NCI-H524 (cell line): Measurements from ENCODE around the gene AGBL4.

Source experiments
- DNase-seq, 2 experiments: peaks; one replicate each; lab custom pipeline; 2025; lab: John Stamatoyannopoulos, UW

AGBL4 gene

GRCh38 chr1:48767975-48768510 is 1255.7 kb downstream of the AGBL4 start:
- DNase-seq, result no peak

GRCh38 chr1:48765335-48765734 is 1258.4 kb downstream of the AGBL4 start:
- DNase-seq, result no peak

GRCh38 chr1:48761986-48762385 is 1261.8 kb downstream of the AGBL4 start:
- no peak for DNase-seq

GRCh38 chr1:48761411-48761810 is 1262.3 kb downstream of the AGBL4 start:
- DNase-seq, result no peak

- no peak for DNase-seq
Observed at GRCh38 chr1:48760857-48761256, 1262.9 kb downstream of the AGBL4 start.

- DNase-seq, result no peak
Observed at GRCh38 chr1:48758976-48759375, 1264.8 kb downstream of the AGBL4 start.

GRCh38 chr1:48757363-48757762 is 1266.4 kb downstream of the AGBL4 start:
- no peak for DNase-seq

- DNase-seq, result no peak
Observed at GRCh38 chr1:48756683-48757316, 1267.0 kb downstream of the AGBL4 start.

- no peak for DNase-seq
Observed at GRCh38 chr1:48753293-48753692, 1270.5 kb downstream of the AGBL4 start.

GRCh38 chr1:48750109-48750508 is 1273.6 kb downstream of the AGBL4 start:
- no peak for DNase-seq

- no peak for DNase-seq
Observed at GRCh38 chr1:48749068-48749467, 1274.7 kb downstream of the AGBL4 start.

GRCh38 chr1:48746906-48747305 is 1276.8 kb downstream of the AGBL4 start:
- no peak for DNase-seq

- DNase-seq, result no peak
Observed at GRCh38 chr1:48744032-48744431, 1279.7 kb downstream of the AGBL4 start.

GRCh38 chr1:48743480-48743879 is 1280.3 kb downstream of the AGBL4 start:
- DNase-seq, result no peak

GRCh38 chr1:48741380-48741779 is 1282.4 kb downstream of the AGBL4 start:
- no peak for DNase-seq

- DNase-seq, result no peak
Observed at GRCh38 chr1:48740621-48741020, 1283.1 kb downstream of the AGBL4 start.

GRCh38 chr1:48739091-48739490 is 1284.7 kb downstream of the AGBL4 start:
- DNase-seq, result no peak

GRCh38 chr1:48738356-48738755 is 1285.4 kb downstream of the AGBL4 start:
- DNase-seq, result no peak

- peak; percentile 39 to 77 for DNase-seq
Observed at GRCh38 chr1:48735796-48736195, 1288.0 kb downstream of the AGBL4 start.

- DNase-seq, result no peak
Observed at GRCh38 chr1:48730164-48730910, 1293.4 kb downstream of the AGBL4 start.

- no peak for DNase-seq
Observed at GRCh38 chr1:48728584-48728983, 1295.2 kb downstream of the AGBL4 start.

- DNase-seq, result no peak
Observed at GRCh38 chr1:48726557-48727215, 1297.1 kb downstream of the AGBL4 start.

GRCh38 chr1:48726139-48726538 is 1297.6 kb downstream of the AGBL4 start:
- no peak for DNase-seq
